ENCODE results near the gene PCNX4. TPM values are rescaled to one million over a fixed set of nuclear protein-coding genes. Genes with fewer than 3 reads are reported as not detected.

The PCNX4 gene
- total RNA-seq, 1 donor: 101 TPM

- Histone ChIP-seq H4K20me1 (ENCODE audit: insufficient read depth, low read length) (peaks cover 7% of the 10 kb centered on the region), H3K9me3 (ENCODE audit: low read depth, low read length) (no peaks in the 10 kb centered on the region), H3K4me1 (ENCODE audit: insufficient read depth, low read length) (peaks cover 30% of the 10 kb centered on the region), H3K4me2 (ENCODE audit: insufficient read depth, low read length) (peak overlapping the region; percentile 95), H3K4me3 (ENCODE audit: insufficient read depth, low read length) (peak overlapping the region; percentile 90), H3K79me2 (ENCODE audit: insufficient read depth, low read length) (peaks cover 39% of the 10 kb centered on the region), H2AFZ (ENCODE audit: low read length) (peak overlapping the region; percentile 94), H3K27ac (ENCODE audit: low read depth, low read length) (peak overlapping the region; percentile 99), H3K27me3 (ENCODE audit: insufficient read depth, low read length) (no peaks in the 10 kb centered on the region), H3K36me3 (ENCODE audit: insufficient read depth, low read length) (no peaks in the 10 kb centered on the region)
- DNase-seq (ENCODE audit: insufficient read length, low spot score, missing footprints): peak; percentile 79
- TF ChIP-seq CTCF (IDR thresholded peaks at IDR 0.05; ENCODE audit: extremely low read depth, low read depth, low read length): no peak
Observed at GRCh38 chr14:60090864-60091519, 731 bp upstream of the PCNX4 start.

- Histone ChIP-seq H3K4me1 (ENCODE audit: insufficient read depth, low read length) (peaks cover 37% of the 10 kb centered on the region), H3K27ac (ENCODE audit: low read depth, low read length) (peak overlapping the region; percentile 99), H2AFZ (ENCODE audit: low read length) (peak overlapping the region; percentile 94), H3K36me3 (ENCODE audit: insufficient read depth, low read length) (peaks cover 3% of the 10 kb centered on the region), H3K4me3 (ENCODE audit: insufficient read depth, low read length) (peak overlapping the region; percentile 90), H3K27me3 (ENCODE audit: insufficient read depth, low read length) (no peaks in the 10 kb centered on the region), H3K9me3 (ENCODE audit: low read depth, low read length) (no peaks in the 10 kb centered on the region), H4K20me1 (ENCODE audit: insufficient read depth, low read length) (peaks cover 11% of the 10 kb centered on the region), H3K4me2 (ENCODE audit: insufficient read depth, low read length) (peak overlapping the region; percentile 95), H3K79me2 (ENCODE audit: insufficient read depth, low read length) (peaks cover 54% of the 10 kb centered on the region)
- no peak for DNase-seq (ENCODE audit: insufficient read length, low spot score, missing footprints)
- TF ChIP-seq CTCF (IDR thresholded peaks at IDR 0.05; ENCODE audit: extremely low read depth, low read depth, low read length): no peak
Observed at GRCh38 chr14:60092526-60092920, 800 bp downstream of the PCNX4 start.

GRCh38 chr14:60093080-60093479 lies 1.4 kb downstream of the PCNX4 start:
- Histone ChIP-seq H2AFZ (ENCODE audit: low read length) (peak overlapping the region; percentile 24), H3K4me2 (ENCODE audit: insufficient read depth, low read length) (peak overlapping the region; percentile 95), H3K27ac (ENCODE audit: low read depth, low read length) (peak overlapping the region; percentile 99), H4K20me1 (ENCODE audit: insufficient read depth, low read length) (peaks cover 11% of the 10 kb centered on the region), H3K36me3 (ENCODE audit: insufficient read depth, low read length) (peaks cover 6% of the 10 kb centered on the region), H3K9me3 (ENCODE audit: low read depth, low read length) (no peaks in the 10 kb centered on the region), H3K4me3 (ENCODE audit: insufficient read depth, low read length) (peak overlapping the region; percentile 90), H3K4me1 (ENCODE audit: insufficient read depth, low read length) (peaks cover 37% of the 10 kb centered on the region), H3K79me2 (ENCODE audit: insufficient read depth, low read length) (peaks cover 60% of the 10 kb centered on the region), H3K27me3 (ENCODE audit: insufficient read depth, low read length) (no peaks in the 10 kb centered on the region)
- no peak for TF ChIP-seq CTCF (IDR thresholded peaks at IDR 0.05; ENCODE audit: extremely low read depth, low read depth, low read length)
- no peak for DNase-seq (ENCODE audit: insufficient read length, low spot score, missing footprints)

- TF ChIP-seq CTCF (IDR thresholded peaks at IDR 0.05; ENCODE audit: extremely low read depth, low read depth, low read length): no peak
- no peak overlapping the region for H2AFZ ChIP-seq (ENCODE audit: low read length)
- no peak for DNase-seq (ENCODE audit: insufficient read length, low spot score, missing footprints)
Observed at GRCh38 chr14:60093606-60094005, 1.9 kb downstream of the PCNX4 start.

More at GRCh38 chr14:60093606-60094005, 1.9 kb downstream of the PCNX4 start:
- Histone ChIP-seq H3K4me3 (ENCODE audit: insufficient read depth, low read length) (peak overlapping the region; percentile 90), H3K27me3 (ENCODE audit: insufficient read depth, low read length) (no peaks in the 10 kb centered on the region), H4K20me1 (ENCODE audit: insufficient read depth, low read length) (peaks cover 13% of the 10 kb centered on the region), H3K79me2 (ENCODE audit: insufficient read depth, low read length) (peaks cover 65% of the 10 kb centered on the region), H3K9me3 (ENCODE audit: low read depth, low read length) (no peaks in the 10 kb centered on the region), H3K4me1 (ENCODE audit: insufficient read depth, low read length) (peaks cover 37% of the 10 kb centered on the region), H3K4me2 (ENCODE audit: insufficient read depth, low read length) (peak overlapping the region; percentile 95), H3K36me3 (ENCODE audit: insufficient read depth, low read length) (peaks cover 7% of the 10 kb centered on the region), H3K27ac (ENCODE audit: low read depth, low read length) (peak overlapping the region; percentile 99)

Measured in osteoblast (primary cell).